WTC11 (cell line): ENCODE measurements around the gene NLRP1. TPM values are rescaled to one million over a fixed set of nuclear protein-coding genes. Genes with fewer than 3 reads are reported as not detected.

Source experiments
- ATAC-seq: fragments of 200-7000 bp; cut with Tn5 transposase; 2 replicates; pipeline ENCODE4 v1.10.0; 2021; ENCODE audit warnings: mild to moderate bottlenecking, moderate library complexity
- CTCF ChIA-PET: fragments of 300-600 bp; sonication (Branson Sonifier 250); formaldehyde crosslinking; loops from one replicate; lab custom pipeline; 2021; ENCODE audit warnings: antibody characterized with exemption; lab: Charles Lee
- POLR2A ChIA-PET: fragments of 350-600 bp; sonication (Branson Sonifier 250); formaldehyde crosslinking; loops from one replicate; lab custom pipeline; 2021; ENCODE audit warnings: antibody characterized with exemption; lab: Charles Lee
- DNase-seq: peaks from one replicate; pipeline ENCODE4 v3.0.0; 2021; ENCODE audit warnings: low spot score
- H3K27ac Mint-ChIP-seq: 2 replicates; pipeline ENCODE4 v1.8.0; 2021; ENCODE audit warnings: mixed read lengths
- H3K27me3 Mint-ChIP-seq: 2 replicates; pipeline ENCODE4 v1.8.0; 2021; ENCODE audit warnings: low read depth, mild to moderate bottlenecking, moderate library complexity, mixed read lengths
- H3K36me3 Mint-ChIP-seq: 2 replicates; pipeline ENCODE4 v1.8.0; 2021; ENCODE audit warnings: mixed read lengths
- H3K4me1 Mint-ChIP-seq: 2 replicates; pipeline ENCODE4 v1.8.0; 2022; ENCODE audit warnings: mixed read lengths
- H3K4me3 Mint-ChIP-seq: 2 replicates; pipeline ENCODE4 v1.8.0; 2021; ENCODE audit warnings: mild to moderate bottlenecking, moderate library complexity, mixed read lengths
- H3K9me3 Mint-ChIP-seq: 2 replicates; pipeline ENCODE4 v1.8.0; 2021; ENCODE audit warnings: mixed read lengths
- ATF3 ChIP-seq: sonication (generic); formaldehyde crosslinking; conservative IDR thresholded peaks from 2 replicates; pipeline ENCODE4 v1.8.1; 2022; ENCODE audit warnings: mild to moderate bottlenecking, missing genetic modification reagents
- CREB1 ChIP-seq: sonication (generic); formaldehyde crosslinking; IDR thresholded peaks from 2 replicates; pipeline ENCODE4 v1.8.0; 2023; ENCODE audit warnings: mild to moderate bottlenecking, missing genetic modification reagents
- CREM ChIP-seq: sonication (generic); formaldehyde crosslinking; IDR thresholded peaks from 2 replicates; pipeline ENCODE4 v1.8.1; 2022; ENCODE audit warnings: mild to moderate bottlenecking, missing genetic modification reagents, moderate library complexity
- E2F5 ChIP-seq: sonication (generic); formaldehyde crosslinking; IDR thresholded peaks from 2 replicates; pipeline ENCODE4 v1.8.1; 2022; ENCODE audit warnings: mild to moderate bottlenecking, moderate library complexity, missing genetic modification reagents
- FOXP1 ChIP-seq: sonication (generic); formaldehyde crosslinking; IDR thresholded peaks from 2 replicates; pipeline ENCODE4 v1.8.0; 2022; ENCODE audit warnings: missing genetic modification reagents, mild to moderate bottlenecking, moderate library complexity, borderline replicate concordance
- FOXP4 ChIP-seq: sonication (generic); formaldehyde crosslinking; IDR thresholded peaks from 2 replicates; pipeline ENCODE4 v1.8.0; 2022; ENCODE audit warnings: mild to moderate bottlenecking, missing genetic modification reagents
- GABPB1 ChIP-seq: sonication (generic); formaldehyde crosslinking; IDR thresholded peaks from 2 replicates; pipeline ENCODE4 v1.8.1; 2023; ENCODE audit warnings: mild to moderate bottlenecking, missing genetic modification reagents
- GTF2I ChIP-seq: fragments of 250-450 bp; sonication (Bioruptor Pico); conservative IDR thresholded peaks from 2 replicates; pipeline ENCODE4 v1.4.0; 2021; ENCODE audit warnings: mild to moderate bottlenecking
- HMGXB4 ChIP-seq: sonication (generic); formaldehyde crosslinking; IDR thresholded peaks from 2 replicates; pipeline ENCODE4 v1.8.1; 2023; ENCODE audit warnings: mild to moderate bottlenecking, moderate library complexity, missing genetic modification reagents
- JUN ChIP-seq: sonication (generic); formaldehyde crosslinking; IDR thresholded peaks from 2 replicates; pipeline ENCODE4 v1.8.0; 2023; ENCODE audit warnings: mild to moderate bottlenecking, missing genetic modification reagents
- KAT7 ChIP-seq: sonication (generic); formaldehyde crosslinking; IDR thresholded peaks from 2 replicates; pipeline ENCODE4 v1.8.1; 2023; ENCODE audit warnings: missing genetic modification reagents, mild to moderate bottlenecking, borderline replicate concordance
- MXD4 ChIP-seq: fragments of 250-450 bp; sonication (Bioruptor Pico); IDR thresholded peaks from 2 replicates; pipeline ENCODE4 v1.8.0; 2021; ENCODE audit warnings: mild to moderate bottlenecking, moderate library complexity, borderline replicate concordance
- NFE2L1 ChIP-seq: sonication (generic); formaldehyde crosslinking; IDR thresholded peaks from 2 replicates; pipeline ENCODE4 v1.8.1; 2023; ENCODE audit warnings: missing genetic modification reagents
- NFYB ChIP-seq: sonication (generic); formaldehyde crosslinking; conservative IDR thresholded peaks from 2 replicates; pipeline ENCODE4 v1.8.0; 2022; ENCODE audit warnings: low read depth, missing genetic modification reagents
- NR3C1 ChIP-seq: sonication (generic); formaldehyde crosslinking; conservative IDR thresholded peaks from 2 replicates; pipeline ENCODE4 v1.8.1; 2023; ENCODE audit warnings: low read depth, mild to moderate bottlenecking, missing genetic modification reagents
- SMAD4 ChIP-seq: sonication (generic); formaldehyde crosslinking; IDR thresholded peaks from 2 replicates; pipeline ENCODE4 v1.8.0; 2022; ENCODE audit warnings: mild to moderate bottlenecking, missing genetic modification reagents
- STAT6 ChIP-seq: sonication (generic); formaldehyde crosslinking; conservative IDR thresholded peaks from 2 replicates; pipeline ENCODE4 v1.8.1; 2023; ENCODE audit warnings: mild to moderate bottlenecking, low read depth, missing genetic modification reagents, moderate library complexity
- ZBTB43 ChIP-seq: sonication (generic); formaldehyde crosslinking; IDR thresholded peaks from 2 replicates; pipeline ENCODE4 v1.8.1; 2023; ENCODE audit warnings: mild to moderate bottlenecking, missing genetic modification reagents
- ZMAT4 ChIP-seq: fragments of 250-450 bp; sonication (Bioruptor Pico); IDR thresholded peaks from 2 replicates; pipeline ENCODE4 v1.9.0; 2021; ENCODE audit warnings: mild to moderate bottlenecking
- ZNF219 ChIP-seq: sonication (generic); formaldehyde crosslinking; IDR thresholded peaks from 2 replicates; pipeline ENCODE4 v1.8.0; 2023; ENCODE audit warnings: missing genetic modification reagents, mild to moderate bottlenecking, borderline replicate concordance
- ZNF232 ChIP-seq: sonication (generic); formaldehyde crosslinking; IDR thresholded peaks from 2 replicates; pipeline ENCODE4 v1.8.0; 2022; ENCODE audit warnings: mild to moderate bottlenecking, missing genetic modification reagents
- ZNF317 ChIP-seq: sonication (generic); formaldehyde crosslinking; IDR thresholded peaks from 2 replicates; pipeline ENCODE4 v1.8.1; 2023; ENCODE audit warnings: low read depth, mild to moderate bottlenecking, moderate library complexity, missing genetic modification reagents, borderline replicate concordance
- ZNF423 ChIP-seq: fragments of 250-450 bp; sonication (Bioruptor Pico); IDR thresholded peaks from 2 replicates; pipeline ENCODE4 v2.1.2; 2022; ENCODE audit warnings: mild to moderate bottlenecking, moderate library complexity
- total RNA-seq: library from RNA; stranded (reverse); gene quantifications from 3 replicates; pipeline ENCODE4 v1.2.3, GENCODE V29; 2021

The NLRP1 gene
- total RNA-seq, 1 experiment from 2014 or later: 17.6 TPM

GRCh38 chr17:5544115-5544514 lies 40.2 kb downstream of the NLRP1 start:
- H3K27me3 Mint-ChIP-seq: peaks cover 8% of the 10 kb centered on the region; the same call in 1 of the 2 replicates
- DNase-seq: no peak
- TF ChIP-seq MXD4 (CRISPR knock-in tag) (no peak), ZNF219 (CRISPR knock-in tag) (no peak), FOXP1 (CRISPR knock-in tag) (no peak), ZNF232 (CRISPR knock-in tag) (no peak), CREB1 (CRISPR knock-in tag) (no peak), ZMAT4 (CRISPR knock-in tag) (no peak), ZBTB43 (no peak), ZNF317 (CRISPR knock-in tag) (no peak), NFYB (no peak), FOXP4 (CRISPR knock-in tag) (no peak)
- TF ChIP-seq, all 79 proteins: peak for 0
- H3K4me3 Mint-ChIP-seq: no peak overlapping the region
- no peaks in the 10 kb centered on the region for H3K9me3 Mint-ChIP-seq
- ATAC-seq: no peak
- peaks cover 9% of the 10 kb centered on the region for H3K4me1 Mint-ChIP-seq
- no peak overlapping the region for H3K27ac Mint-ChIP-seq
- no peaks in the 10 kb centered on the region for H3K36me3 Mint-ChIP-seq
- ChIA-PET POLR2A (no interaction called here), CTCF (no interaction called here)

- TF ChIP-seq SMAD4 (CRISPR knock-in tag) (no peak), JUN (no peak), GTF2I (CRISPR knock-in tag) (no peak), KAT7 (CRISPR knock-in tag) (no peak), CREM (no peak), NR3C1 (CRISPR knock-in tag) (no peak), ZNF423 (CRISPR knock-in tag) (no peak), STAT6 (no peak), GABPB1 (no peak), ATF3 (CRISPR knock-in tag) (no peak), HMGXB4 (no peak), E2F5 (no peak), NFE2L1 (no peak)
- Mint-ChIP-seq H3K4me1 (peaks cover 9% of the 10 kb centered on the region), H3K27ac (no peak overlapping the region), H3K9me3 (no peaks in the 10 kb centered on the region), H3K4me3 (no peak overlapping the region), H3K36me3 (no peaks in the 10 kb centered on the region), H3K27me3 (peaks cover 2% of the 10 kb centered on the region; the same call in 1 of the 2 replicates)
- CTCF ChIA-PET: interaction anchor here (0.5 to 1.4 kb wide), 13 partner anchors 13 to 894 kb away, joined by 3 to 11 read pairs (median 4); partner anchors contain the start of genes AIPL1 and C1QBP
- POLR2A ChIA-PET: no interaction called here
- DNase-seq (peak; percentile 31), ATAC-seq (peak; percentile 99)
Measured at GRCh38 chr17:5541610-5542202, 42.6 kb downstream of the NLRP1 start.
